Dendritic cell treated with granulocyte-macrophage colony-stimulating factor and Interleukin-4, amounts not matched to agents 40 ng/mL and 50 ng/mL, for 4 days (primary cell): Measurements from ENCODE around the gene ZNHIT2.
A peak's percentile ranks its signal among the peaks of the same experiment; 100 is the strongest.
"Not testable (repeated sequence)": the region's sequence is repeated elsewhere in the genome, so short reads cannot be mapped to it uniquely, and the experiment has no call there.

Experiments
- H3K27ac Mint-ChIP-seq: one replicate; pipeline ENCODE4 v1.8.0; 2022; ENCODE audit warnings: mild to moderate bottlenecking, mixed read lengths
- H3K27me3 Mint-ChIP-seq: one replicate; pipeline ENCODE4 v1.8.0; 2022; ENCODE audit warnings: mild to moderate bottlenecking, mixed read lengths
- H3K36me3 Mint-ChIP-seq: one replicate; pipeline ENCODE4 v1.8.0; 2022; ENCODE audit warnings: low read depth, mixed read lengths
- H3K4me1 Mint-ChIP-seq: one replicate; pipeline ENCODE4 v1.8.0; 2022; ENCODE audit warnings: low read depth, mixed read lengths
- H3K4me3 Mint-ChIP-seq: one replicate; pipeline ENCODE4 v1.8.0; 2022; ENCODE audit warnings: mild to moderate bottlenecking, moderate library complexity, mixed read lengths
- H3K9me3 Mint-ChIP-seq: one replicate; pipeline ENCODE4 v1.8.0; 2022; ENCODE audit warnings: mixed read lengths
- intact Hi-C: fragments of 100-400 bp; cut with micrococcal nuclease; formaldehyde crosslinking; loops from one replicate; pipeline ENCODE4 v1.15.0; 2022

The ZNHIT2 gene

GRCh38 chr11:65117206-65118096 is at the start of gene ZNHIT2:
TSS of gene ZNHIT2 (minus strand) at chr11:65117701. CDS start at chr11:65117653, 48 bp downstream.
- Mint-ChIP-seq H3K27me3 (peaks cover 21% of the 10 kb centered on the region), H3K27ac (peak within 1 kb of the TSS; percentile 99), H3K36me3 (peaks cover 64% of the 10 kb centered on the region), H3K9me3 (no peaks in the 10 kb centered on the region), H3K4me1 (peaks cover 60% of the 10 kb centered on the region), H3K4me3 (peak within 1 kb of the TSS; percentile 84)
- intact Hi-C loops, result loop anchor here (1.0 to 10.0 kb wide), 5 partner anchors 21 to 270 kb away; partner anchors contain the start of genes ARL2, ATG2A and VPS51

GRCh38 chr11:65166893-65167292 is 49.4 kb upstream of the ZNHIT2 start:
- no peak overlapping the region for H3K4me3 Mint-ChIP-seq
- H3K4me1 Mint-ChIP-seq, result peaks cover 14% of the 10 kb centered on the region
- no peaks in the 10 kb centered on the region for H3K27me3 Mint-ChIP-seq
- intact Hi-C loops, result no loop called here
- H3K27ac Mint-ChIP-seq, result no peak overlapping the region
- H3K36me3 Mint-ChIP-seq, result no peaks in the 10 kb centered on the region
- H3K9me3 Mint-ChIP-seq, result no peaks in the 10 kb centered on the region

GRCh38 chr11:65165410-65166317 is 48.2 kb upstream of the ZNHIT2 start:
- Mint-ChIP-seq H3K4me1 (peaks cover 14% of the 10 kb centered on the region), H3K9me3 (no peaks in the 10 kb centered on the region), H3K4me3 (no peak overlapping the region), H3K27me3 (no peaks in the 10 kb centered on the region), H3K27ac (no peak overlapping the region), H3K36me3 (no peaks in the 10 kb centered on the region)
- intact Hi-C loops, result no loop called here

DNA sequence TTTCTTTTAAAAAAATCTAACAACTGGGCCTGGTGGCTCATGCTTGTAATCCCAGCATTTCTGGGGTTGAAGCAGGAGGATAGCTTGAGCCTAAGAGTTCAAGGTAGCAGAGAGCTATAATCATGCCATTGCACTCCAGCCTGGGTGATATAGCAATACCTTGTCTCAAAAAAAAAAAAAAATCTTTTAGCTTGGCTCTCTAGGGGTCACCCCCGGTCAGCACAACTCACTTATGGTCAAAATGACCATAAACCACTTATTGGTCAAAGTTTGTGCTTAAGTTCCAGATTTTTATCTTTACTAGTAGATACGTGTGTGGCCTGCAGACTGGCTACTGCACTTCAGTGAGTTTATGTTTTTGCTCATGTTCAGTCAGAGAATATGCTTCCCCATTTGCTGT is 46.2 kb upstream of the ZNHIT2 start:
- H3K36me3 Mint-ChIP-seq, result no peaks in the 10 kb centered on the region
- H3K27me3 Mint-ChIP-seq, result no peaks in the 10 kb centered on the region
- no peak overlapping the region for H3K27ac Mint-ChIP-seq
- peaks cover 4% of the 10 kb centered on the region for H3K4me1 Mint-ChIP-seq
- no peak overlapping the region for H3K4me3 Mint-ChIP-seq
- H3K9me3 Mint-ChIP-seq, result no peaks in the 10 kb centered on the region
- intact Hi-C loops, result no loop called here

DNA sequence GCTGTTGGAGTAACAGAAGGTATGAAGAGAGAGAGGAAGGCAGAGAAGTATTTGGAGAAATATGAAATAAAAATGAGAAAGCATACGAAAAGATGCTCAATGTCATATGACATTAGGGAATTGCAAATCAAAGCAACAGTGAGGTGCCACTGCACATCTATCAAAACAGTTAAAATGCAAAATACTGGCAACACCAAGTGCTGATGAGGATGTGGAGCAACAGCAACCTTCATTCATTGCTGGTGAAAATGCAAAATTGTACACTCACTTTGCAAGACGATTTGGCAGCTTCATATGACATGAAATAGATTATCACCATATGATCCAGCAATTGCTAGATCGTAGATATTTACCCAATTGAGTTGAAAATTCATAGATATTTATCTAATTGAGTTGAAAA is 43.1 kb upstream of the ZNHIT2 start:
- Mint-ChIP-seq H3K27me3 (no peaks in the 10 kb centered on the region), H3K4me3 (no peak overlapping the region), H3K27ac (no peak overlapping the region), H3K36me3 (no peaks in the 10 kb centered on the region), H3K4me1 (peaks cover 11% of the 10 kb centered on the region), H3K9me3 (no peaks in the 10 kb centered on the region)
- intact Hi-C loops, result no loop called here

GRCh38 chr11:65159012-65159411 is 41.5 kb upstream of the ZNHIT2 start:
- no peak overlapping the region for H3K4me3 Mint-ChIP-seq
- intact Hi-C loops, result no loop called here
- H3K4me1 Mint-ChIP-seq, result peaks cover 11% of the 10 kb centered on the region
- H3K9me3 Mint-ChIP-seq, result no peaks in the 10 kb centered on the region
- H3K27me3 Mint-ChIP-seq, result no peaks in the 10 kb centered on the region
- no peak overlapping the region for H3K27ac Mint-ChIP-seq
- H3K36me3 Mint-ChIP-seq, result no peaks in the 10 kb centered on the region

GRCh38 chr11:65157336-65157735 is 39.8 kb upstream of the ZNHIT2 start:
- intact Hi-C loops, result no loop called here
- H3K27me3 Mint-ChIP-seq, result no peaks in the 10 kb centered on the region
- no peak overlapping the region for H3K4me3 Mint-ChIP-seq
- no peaks in the 10 kb centered on the region for H3K9me3 Mint-ChIP-seq
- no peaks in the 10 kb centered on the region for H3K36me3 Mint-ChIP-seq
- H3K27ac Mint-ChIP-seq, result peak overlapping the region; percentile 63
- H3K4me1 Mint-ChIP-seq, result peaks cover 22% of the 10 kb centered on the region

DNA sequence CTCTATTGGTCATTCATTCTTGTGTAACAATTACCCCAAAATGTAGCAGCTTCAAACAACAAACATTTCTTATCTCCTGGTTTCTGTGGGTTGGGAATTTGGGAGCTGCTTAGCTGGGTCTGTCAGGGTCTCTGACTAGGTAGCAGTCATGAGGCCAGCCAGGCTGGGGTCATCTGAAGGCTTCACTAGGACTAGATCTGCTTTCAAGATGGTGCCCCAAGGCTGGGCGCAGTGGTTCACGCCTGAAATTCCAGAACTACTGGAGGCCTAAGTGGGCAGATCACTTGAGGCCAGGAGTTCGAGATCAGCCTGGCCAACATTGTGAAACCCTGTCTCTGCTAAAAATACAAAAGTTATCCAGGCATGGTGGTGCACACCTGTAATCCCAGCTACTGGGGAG is 39.4 kb upstream of the ZNHIT2 start:
- Mint-ChIP-seq H3K27me3 (no peaks in the 10 kb centered on the region), H3K9me3 (no peaks in the 10 kb centered on the region), H3K36me3 (no peaks in the 10 kb centered on the region), H3K4me3 (no peak overlapping the region), H3K4me1 (peaks cover 26% of the 10 kb centered on the region), H3K27ac (peak overlapping the region; percentile 63)
- intact Hi-C loops, result no loop called here

- intact Hi-C loops, result no loop called here
- H3K27ac Mint-ChIP-seq, result no peak overlapping the region
These were observed 38.8 kb upstream of the ZNHIT2 start for GRCh38 chr11:65156256-65156655.

DNA sequence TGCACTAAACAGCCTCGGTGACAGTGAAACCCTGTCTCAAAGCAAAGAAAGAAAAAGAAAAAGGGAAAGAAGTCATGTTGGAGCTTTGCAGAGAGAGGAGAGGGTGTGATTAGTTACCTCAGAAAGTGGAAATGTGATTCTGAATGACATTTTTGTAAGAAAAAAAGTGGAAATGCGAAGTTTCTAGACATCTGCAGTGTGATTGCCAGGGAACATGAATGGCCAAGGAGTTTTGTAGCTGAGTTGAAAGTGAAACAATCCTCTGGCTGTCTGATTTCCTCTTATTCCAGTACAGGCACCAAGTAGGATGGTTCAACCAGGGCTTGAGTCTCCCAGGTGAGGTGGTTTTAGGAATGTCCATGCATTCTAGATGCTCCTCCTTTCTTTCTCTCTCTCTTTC is 34.6 kb upstream of the ZNHIT2 start:
- Mint-ChIP-seq H3K4me1 (peaks cover 46% of the 10 kb centered on the region), H3K27me3 (no peaks in the 10 kb centered on the region), H3K27ac (peak overlapping the region; percentile 93), H3K9me3 (no peaks in the 10 kb centered on the region), H3K4me3 (peak overlapping the region; percentile 52), H3K36me3 (no peaks in the 10 kb centered on the region)
- intact Hi-C loops, result no loop called here

More at GRCh38 chr11:65156256-65156655, 38.8 kb upstream of the ZNHIT2 start:
- Mint-ChIP-seq H3K36me3 (no peaks in the 10 kb centered on the region), H3K9me3 (no peaks in the 10 kb centered on the region), H3K4me1 (peaks cover 32% of the 10 kb centered on the region), H3K4me3 (no peak overlapping the region), H3K27me3 (no peaks in the 10 kb centered on the region)

DNA sequence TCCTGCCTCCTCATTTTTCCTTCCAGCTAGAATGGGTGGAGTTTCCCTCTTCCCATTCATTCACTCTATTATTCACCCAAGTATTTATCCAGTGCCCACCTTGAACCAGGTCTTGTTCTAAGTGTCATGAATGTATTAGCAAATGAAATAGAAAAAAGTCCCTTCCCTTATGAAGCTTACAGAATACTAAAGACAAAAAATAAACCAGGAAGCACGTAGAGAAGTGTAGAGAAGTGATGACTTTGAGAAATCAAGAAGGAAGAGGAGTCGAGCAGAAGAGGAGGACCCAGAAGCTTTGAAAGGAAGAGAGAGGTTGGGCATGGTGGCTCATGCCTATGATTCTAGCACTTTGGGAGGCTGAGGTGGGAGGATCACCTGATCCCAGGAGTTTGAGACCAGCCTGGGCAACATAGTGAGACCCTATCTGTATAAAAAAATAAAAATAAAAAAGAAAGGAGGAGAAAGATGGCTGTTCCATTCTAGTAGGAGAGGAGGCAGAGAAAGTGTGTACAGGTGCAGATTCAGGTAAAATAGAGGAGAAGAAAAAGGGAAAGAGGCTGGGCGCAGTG is 33.9 kb upstream of the ZNHIT2 start:
- peak overlapping the region; percentile 93 for H3K27ac Mint-ChIP-seq
- H3K27me3 Mint-ChIP-seq, result no peaks in the 10 kb centered on the region
- H3K9me3 Mint-ChIP-seq, result no peaks in the 10 kb centered on the region
- intact Hi-C loops, result loop anchor here (2.0 kb wide), 2 partner anchors 17 to 29 kb away; partner anchors contain the start of genes CAPN1 and SYVN1
- peak overlapping the region; percentile 60 for H3K4me3 Mint-ChIP-seq
- peaks cover 40% of the 10 kb centered on the region for H3K4me1 Mint-ChIP-seq
- H3K36me3 Mint-ChIP-seq, result no peaks in the 10 kb centered on the region

DNA sequence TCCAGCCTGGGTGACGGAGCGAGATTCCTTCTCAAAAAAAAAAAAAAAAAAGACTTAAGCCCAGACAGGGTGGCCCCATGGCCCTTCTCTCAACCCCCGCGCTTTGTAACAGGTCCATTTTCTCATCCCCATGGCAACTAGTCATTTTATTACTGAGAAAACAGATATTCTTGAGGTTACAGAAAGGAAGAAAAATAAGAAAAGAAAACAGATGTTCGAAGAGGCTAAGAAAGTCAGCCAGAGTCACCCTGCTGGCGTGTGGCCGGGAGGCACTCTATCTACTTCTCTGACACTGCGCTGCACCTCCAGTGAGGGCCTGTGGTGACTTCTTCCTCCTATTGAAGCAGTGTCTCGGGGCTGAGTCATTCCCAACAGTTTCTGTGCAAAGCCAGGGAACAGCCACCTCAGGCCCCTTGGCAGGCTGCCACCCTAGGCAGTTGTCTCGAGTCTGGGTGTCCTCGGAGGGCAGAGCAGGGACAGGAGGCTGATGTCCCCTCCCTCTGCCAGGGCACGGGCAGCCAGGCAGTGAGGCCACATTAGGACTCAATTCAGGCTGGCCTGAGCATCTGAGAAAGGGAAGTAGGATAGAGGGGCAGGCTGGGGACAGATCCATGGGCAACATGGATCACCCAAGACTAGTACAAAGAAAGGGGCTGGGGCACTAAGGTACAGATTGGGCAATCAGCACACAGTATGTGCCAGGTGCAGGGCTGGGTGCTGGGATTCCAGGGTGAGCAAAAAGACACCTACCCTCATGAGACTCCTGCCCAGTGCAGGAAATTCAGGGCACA is 33.2 kb upstream of the ZNHIT2 start:
- Mint-ChIP-seq H3K27ac (peak overlapping the region; percentile 93), H3K9me3 (no peaks in the 10 kb centered on the region), H3K36me3 (no peaks in the 10 kb centered on the region), H3K4me3 (peak overlapping the region; percentile 60), H3K4me1 (peaks cover 40% of the 10 kb centered on the region), H3K27me3 (no peaks in the 10 kb centered on the region)
- intact Hi-C loops, result loop anchor here (2.0 kb wide), 2 partner anchors 16 to 30 kb away; partner anchors contain the start of genes CAPN1 and SYVN1

- intact Hi-C loops, result loop anchor here (2.0 kb wide), 2 partner anchors 15 to 31 kb away; partner anchors contain the start of genes CAPN1 and SYVN1
- H3K27me3 Mint-ChIP-seq, H3K9me3 Mint-ChIP-seq, H3K36me3 Mint-ChIP-seq: not testable (repeated sequence)
- peak overlapping the region; percentile 93 for H3K27ac Mint-ChIP-seq
- peaks cover 40% of the 10 kb centered on the region for H3K4me1 Mint-ChIP-seq
- peak overlapping the region; percentile 60 for H3K4me3 Mint-ChIP-seq
These were observed 32.6 kb upstream of the ZNHIT2 start for GRCh38 chr11:65150131-65150508.
